ENCODE results near the gene SEMA6C.
"Not testable (repeated sequence)": the region's sequence is repeated elsewhere in the genome, so short reads cannot be mapped to it uniquely, and the experiment has no call there.

Gene SEMA6C

DNA sequence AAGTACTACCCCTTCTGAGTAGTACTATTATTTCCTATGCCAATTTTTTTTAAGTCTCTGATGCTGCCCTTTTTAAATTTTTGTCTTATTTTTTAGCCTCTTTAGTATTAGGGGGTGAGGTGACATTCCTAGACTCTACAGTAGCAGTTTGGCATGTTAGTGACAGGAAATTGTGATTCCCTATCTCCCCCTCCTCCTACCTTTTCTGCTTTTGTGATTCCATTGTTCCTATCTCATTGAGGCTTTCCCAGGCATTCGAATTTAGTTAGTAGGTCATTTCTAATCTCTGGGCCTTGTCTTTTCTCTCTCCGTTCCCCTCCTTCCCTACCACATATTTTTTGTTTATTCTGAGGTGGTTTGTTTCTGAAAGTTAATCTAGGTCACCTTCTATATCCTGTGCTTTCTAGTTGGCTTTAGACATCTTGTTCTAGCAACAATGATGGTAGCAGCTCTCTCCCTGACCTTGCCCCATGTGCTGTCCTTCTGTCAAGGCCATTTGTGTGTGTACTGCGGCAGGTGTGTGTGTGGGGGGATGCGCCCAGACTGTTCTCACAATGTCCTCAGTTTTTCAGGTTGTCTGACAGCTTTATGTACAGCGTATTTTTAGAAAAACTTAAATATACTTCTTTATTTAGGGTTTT lies 21.5 kb downstream of the SEMA6C start:
- FAIRE-seq: no peak

DNA sequence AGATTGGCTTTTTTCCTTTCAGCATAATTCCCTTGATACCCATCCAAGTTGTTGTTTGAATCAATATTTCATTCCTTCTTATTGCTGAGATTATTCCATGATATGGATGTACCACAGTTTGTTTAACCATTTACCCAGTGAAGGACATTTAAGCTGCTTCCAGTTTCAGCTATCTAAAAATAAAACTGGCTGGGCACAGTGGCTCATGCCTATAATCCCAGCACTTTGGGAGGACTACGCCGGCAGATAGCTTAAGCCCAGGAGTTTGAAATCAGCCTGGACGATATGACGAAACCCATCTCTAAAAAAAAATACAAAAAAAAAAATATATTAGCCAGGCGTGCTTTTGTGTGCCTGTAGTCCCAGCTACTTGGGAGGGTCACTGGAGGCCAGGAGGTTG lies 32.6 kb downstream of the SEMA6C start:
- no peak for FAIRE-seq

GRCh38 chr1:151108331-151108730 lies 38.1 kb downstream of the SEMA6C start:
- FAIRE-seq: no peak

- no peak for FAIRE-seq
Measured at GRCh38 chr1:151106894-151107293, 39.5 kb downstream of the SEMA6C start.

DNA sequence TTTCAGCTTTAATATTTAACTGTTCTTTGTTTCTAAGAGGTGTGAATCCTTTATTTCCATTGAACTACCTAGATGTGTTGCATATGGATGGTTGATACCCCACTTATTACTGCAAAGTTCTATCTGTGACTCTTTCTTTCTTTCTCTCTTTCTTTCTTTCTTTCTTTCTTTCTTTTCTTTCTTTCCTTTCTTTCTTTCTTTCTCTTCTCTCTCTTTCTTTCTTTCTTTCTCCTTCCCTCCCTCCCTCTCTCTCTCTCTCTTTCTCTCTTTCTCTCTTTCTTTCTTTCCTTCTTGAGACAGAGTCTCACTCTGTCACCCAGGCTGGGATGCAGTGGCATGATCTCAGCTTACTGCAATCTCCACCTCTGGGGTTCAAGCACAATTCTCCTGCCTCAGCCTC lies 41.8 kb downstream of the SEMA6C start:
- FAIRE-seq: no peak

DNA sequence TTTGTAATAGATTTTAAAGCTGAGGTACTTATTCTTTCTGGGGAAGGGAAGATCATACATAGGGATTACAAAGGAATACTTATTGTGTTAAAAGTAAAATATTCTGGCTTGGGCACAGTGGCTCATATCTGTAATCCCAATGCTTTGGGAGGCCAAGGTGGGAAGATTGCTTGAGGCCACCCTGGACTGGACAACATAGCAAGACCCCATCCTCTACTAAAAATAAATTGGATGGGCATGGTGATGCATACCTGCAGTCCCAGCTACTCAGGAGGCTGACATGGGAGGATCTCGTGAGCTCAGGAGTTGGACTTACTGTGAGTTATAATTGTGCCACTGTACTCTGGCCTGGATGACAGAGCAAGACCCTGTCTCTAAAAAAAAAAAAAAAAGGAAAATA lies 48.3 kb downstream of the SEMA6C start:
- no peak for FAIRE-seq

- FAIRE-seq: not testable (repeated sequence)
Measured at GRCh38 chr1:151097426-151097825, 49.0 kb downstream of the SEMA6C start.

GRCh38 chr1:151085953-151086559 lies 60.4 kb downstream of the SEMA6C start:
- FAIRE-seq: no peak
